ENCODE results near the gene CFAP57. TPM values are rescaled to one million over a fixed set of nuclear protein-coding genes. Genes with fewer than 3 reads are reported as not detected.

The CFAP57 gene
- total RNA-seq, 2 donors from 2014 or later = 0.66 TPM; not detected in 1

GRCh38 chr1:43143441-43143888, 28.7 kb upstream of the CFAP57 start:
- intact Hi-C loops (cut with DNase I) = no loop called here
- H3K4me1 ChIP-seq = no peaks in the 10 kb centered on the region
- H3K27ac ChIP-seq = no peak overlapping the region
- H3K36me3 ChIP-seq = no peaks in the 10 kb centered on the region
- H3K9ac ChIP-seq (ENCODE audit: low read depth in 2 of 2, low read length in 2 of 2) = no peak overlapping the region
- no peaks in the 10 kb centered on the region for H3K9me3 ChIP-seq
- no peak for TF ChIP-seq CTCF (IDR thresholded peaks at IDR 0.05)
- H3K27me3 ChIP-seq = no peaks in the 10 kb centered on the region
- DNase-seq = no peak
- no peak overlapping the region for H3K4me3 ChIP-seq

- H3K27ac ChIP-seq = no peak overlapping the region
- no peaks in the 10 kb centered on the region for H3K36me3 ChIP-seq
- no peaks in the 10 kb centered on the region for H3K4me1 ChIP-seq
- TF ChIP-seq CTCF (IDR thresholded peaks at IDR 0.05) = no peak
- H3K9ac ChIP-seq (ENCODE audit: low read depth in 2 of 2, low read length in 2 of 2) = no peak overlapping the region
- DNase-seq = no peak
- no peaks in the 10 kb centered on the region for H3K9me3 ChIP-seq
- H3K4me3 ChIP-seq = no peak overlapping the region
- intact Hi-C loops (cut with DNase I) = no loop called here
- H3K27me3 ChIP-seq = no peaks in the 10 kb centered on the region
Observed at GRCh38 chr1:43144237-43144636, 27.9 kb upstream of the CFAP57 start.

GRCh38 chr1:43147625-43148327, 24.4 kb upstream of the CFAP57 start:
- Histone ChIP-seq H3K9ac (ENCODE audit: low read depth in 2 of 2, low read length in 2 of 2) (no peak overlapping the region), H3K36me3 (no peaks in the 10 kb centered on the region), H3K27ac (no peak overlapping the region), H3K27me3 (no peaks in the 10 kb centered on the region), H3K9me3 (no peaks in the 10 kb centered on the region), H3K4me3 (no peak overlapping the region), H3K4me1 (no peaks in the 10 kb centered on the region)
- intact Hi-C loops (cut with DNase I) = no loop called here
- DNase-seq = peak; percentile 72
- TF ChIP-seq CTCF (IDR thresholded peaks at IDR 0.05) = no peak

- H3K9me3 ChIP-seq = no peaks in the 10 kb centered on the region
- intact Hi-C loops (cut with DNase I) = no loop called here
Observed at GRCh38 chr1:43149889-43150288, 22.2 kb upstream of the CFAP57 start.

GRCh38 chr1:43152866-43153265, 19.3 kb upstream of the CFAP57 start:
- no peak overlapping the region for H3K4me3 ChIP-seq
- no peaks in the 10 kb centered on the region for H3K27me3 ChIP-seq
- H3K27ac ChIP-seq = no peak overlapping the region
- no peak for TF ChIP-seq CTCF (IDR thresholded peaks at IDR 0.05)
- no peak overlapping the region for H3K9ac ChIP-seq (ENCODE audit: low read depth in 2 of 2, low read length in 2 of 2)
- H3K4me1 ChIP-seq = no peaks in the 10 kb centered on the region
- H3K36me3 ChIP-seq = no peaks in the 10 kb centered on the region
- intact Hi-C loops (cut with DNase I) = no loop called here
- DNase-seq = no peak
- H3K9me3 ChIP-seq = no peaks in the 10 kb centered on the region

More at GRCh38 chr1:43149889-43150288, 22.2 kb upstream of the CFAP57 start:
- no peaks in the 10 kb centered on the region for H3K36me3 ChIP-seq
- H3K9ac ChIP-seq (ENCODE audit: low read depth in 2 of 2, low read length in 2 of 2) = no peak overlapping the region
- no peaks in the 10 kb centered on the region for H3K27me3 ChIP-seq
- no peak for TF ChIP-seq CTCF (IDR thresholded peaks at IDR 0.05)
- H3K4me1 ChIP-seq = no peaks in the 10 kb centered on the region
- H3K4me3 ChIP-seq = no peak overlapping the region
- no peak for DNase-seq
- H3K27ac ChIP-seq = no peak overlapping the region

Data from colonic mucosa (tissue), 4 donors.